ENCODE results near the gene RWDD3.

Gene RWDD3

DNA sequence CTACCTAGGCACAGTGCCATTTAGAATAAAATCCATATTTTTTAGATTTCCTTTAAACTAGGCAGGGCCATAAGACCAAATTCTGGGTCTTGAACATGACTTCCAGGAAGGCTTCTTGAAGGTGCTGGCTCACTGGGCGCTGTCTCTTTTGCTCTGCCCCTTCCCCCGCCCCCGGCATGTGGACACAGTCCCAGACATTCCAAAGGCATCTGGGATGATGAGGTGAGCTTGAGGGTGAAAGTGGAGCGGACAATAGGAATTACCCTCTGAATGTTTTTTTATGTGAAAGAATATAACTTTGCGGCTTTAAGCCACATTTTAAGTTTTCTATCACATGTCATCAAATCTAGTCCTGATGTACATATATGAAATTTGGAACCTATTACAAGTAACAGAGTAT, 29.4 kb downstream of the RWDD3 start:
- in situ Hi-C loops (cut with HindIII; ENCODE audit: low pct_ligation_motif_present, low pct_unique_long_range_greater_than_20kb, low sequenced_read_pairs) = no loop called here
- no peak for DNase-seq

DNA sequence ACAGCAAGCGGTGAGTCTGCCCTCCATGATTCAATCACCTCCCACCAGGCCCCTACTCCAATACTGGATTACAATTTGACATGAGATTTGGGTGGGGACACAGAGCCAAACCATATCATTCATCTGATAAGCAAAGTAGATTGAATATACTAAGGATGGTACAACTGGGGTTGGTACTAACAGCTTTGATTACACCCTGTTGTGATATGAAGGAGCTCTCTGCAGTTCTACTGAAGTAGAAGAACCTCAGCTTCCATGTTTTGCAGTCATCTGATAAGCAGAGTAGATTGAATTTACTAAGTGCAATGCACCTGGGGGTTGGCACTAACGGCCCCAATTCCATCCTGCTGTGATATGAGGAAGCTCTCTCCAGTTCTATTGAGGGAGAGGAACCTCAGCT, 31.1 kb downstream of the RWDD3 start:
- in situ Hi-C loops (cut with HindIII; ENCODE audit: low pct_ligation_motif_present, low pct_unique_long_range_greater_than_20kb, low sequenced_read_pairs) = no loop called here

DNA sequence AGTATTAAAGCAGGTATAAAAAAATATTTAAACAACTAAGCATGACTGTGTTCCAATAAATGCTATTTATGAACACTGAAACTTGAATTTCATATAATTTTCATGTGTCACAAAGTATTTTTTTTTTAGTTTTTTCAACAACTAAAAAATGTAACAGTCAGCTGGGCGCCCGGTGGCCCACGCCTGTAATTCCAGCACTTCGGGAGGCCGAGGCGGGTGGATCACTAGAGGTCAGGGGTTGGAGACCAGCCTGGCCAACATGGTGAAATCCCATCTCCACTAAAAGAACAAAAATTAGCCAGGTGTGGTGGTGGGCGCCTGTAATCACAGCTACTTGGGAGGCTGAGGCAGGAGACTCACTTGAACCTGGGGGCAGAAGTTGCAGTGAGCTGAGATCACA, 42.4 kb downstream of the RWDD3 start:
- DNase-seq = no peak

More for the DNA sequence above, 31.1 kb downstream of the RWDD3 start:
- DNase-seq = no peak

DNA sequence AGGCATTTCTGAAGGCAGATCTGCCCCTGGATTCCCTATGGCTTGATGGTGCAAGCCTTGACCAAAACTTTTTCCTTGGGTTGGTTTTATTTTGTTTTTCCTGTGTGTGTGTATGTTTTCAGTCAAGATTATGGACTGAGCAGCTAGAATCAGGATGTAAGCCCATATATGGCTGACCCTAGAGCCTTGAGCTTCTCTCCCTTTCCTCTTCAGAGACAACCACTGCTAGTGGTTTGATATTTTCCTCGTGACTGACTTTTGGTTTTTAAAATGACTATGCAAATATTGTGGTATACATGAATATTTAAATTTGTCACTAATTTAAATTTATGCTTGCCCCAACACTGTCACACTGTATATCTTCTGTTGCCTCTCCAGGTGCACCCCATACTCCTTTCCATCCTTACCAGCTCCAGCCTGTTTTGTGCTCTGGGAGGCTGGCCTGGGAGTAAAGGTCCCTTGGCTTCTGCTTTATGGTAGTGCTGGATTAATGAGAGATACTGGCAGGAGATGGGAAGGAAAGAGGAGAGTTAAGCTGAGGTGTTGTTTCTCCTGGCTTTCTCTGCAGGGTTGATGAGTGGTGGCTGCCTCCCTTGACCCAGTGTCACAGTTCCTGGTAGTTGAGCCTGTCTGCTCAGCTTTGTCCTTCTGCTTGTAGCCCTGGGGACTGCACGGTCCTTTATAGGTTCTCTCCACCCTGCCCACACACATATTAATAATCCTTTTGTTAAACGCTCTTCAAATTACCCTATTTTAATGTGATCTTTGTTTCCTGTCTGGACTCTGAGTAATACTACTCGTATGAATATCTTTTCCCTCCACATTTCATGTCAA, 44.4 kb downstream of the RWDD3 start:
- in situ Hi-C loops (cut with HindIII; ENCODE audit: low pct_ligation_motif_present, low pct_unique_long_range_greater_than_20kb, low sequenced_read_pairs) = no loop called here
- DNase-seq = no peak

More for the DNA sequence above, 42.4 kb downstream of the RWDD3 start:
- in situ Hi-C loops (cut with HindIII; ENCODE audit: low pct_ligation_motif_present, low pct_unique_long_range_greater_than_20kb, low sequenced_read_pairs) = no loop called here

DNA sequence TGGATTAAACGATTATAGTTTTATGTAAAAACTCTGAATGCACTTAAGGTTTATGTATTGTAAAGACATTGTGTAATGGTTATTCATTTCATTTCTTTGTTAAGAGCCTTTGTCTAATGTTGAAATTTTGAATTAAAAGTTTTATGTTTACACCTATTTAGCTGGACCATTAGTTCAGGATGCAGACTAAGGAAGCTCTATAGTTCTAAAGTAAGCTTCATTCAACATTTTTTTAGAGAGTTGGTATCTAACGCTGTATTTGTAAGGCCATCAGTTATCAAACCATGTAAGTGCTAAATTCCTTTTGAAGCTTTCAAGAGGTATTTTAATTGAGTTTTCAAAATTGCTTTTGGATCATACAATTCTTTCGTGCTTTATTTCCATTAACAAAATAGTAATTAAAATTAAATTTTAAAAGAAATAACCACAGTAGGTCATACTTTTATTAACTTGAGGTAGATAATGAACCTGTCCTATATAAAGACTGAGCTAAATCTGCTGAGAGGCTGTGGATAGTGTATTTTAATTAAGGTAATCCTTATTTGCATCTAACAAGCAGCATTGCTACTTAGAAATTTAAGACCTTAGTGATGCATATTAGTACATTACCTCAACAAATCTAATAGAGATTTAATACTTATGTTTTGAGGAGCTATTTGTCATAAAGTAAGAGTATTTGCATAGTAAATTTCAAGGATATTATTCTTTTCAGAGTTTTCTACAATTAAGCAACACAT, 47.9 kb downstream of the RWDD3 start:
- DNase-seq = no peak
- in situ Hi-C loops (cut with HindIII; ENCODE audit: low pct_ligation_motif_present, low pct_unique_long_range_greater_than_20kb, low sequenced_read_pairs) = no loop called here

DNA sequence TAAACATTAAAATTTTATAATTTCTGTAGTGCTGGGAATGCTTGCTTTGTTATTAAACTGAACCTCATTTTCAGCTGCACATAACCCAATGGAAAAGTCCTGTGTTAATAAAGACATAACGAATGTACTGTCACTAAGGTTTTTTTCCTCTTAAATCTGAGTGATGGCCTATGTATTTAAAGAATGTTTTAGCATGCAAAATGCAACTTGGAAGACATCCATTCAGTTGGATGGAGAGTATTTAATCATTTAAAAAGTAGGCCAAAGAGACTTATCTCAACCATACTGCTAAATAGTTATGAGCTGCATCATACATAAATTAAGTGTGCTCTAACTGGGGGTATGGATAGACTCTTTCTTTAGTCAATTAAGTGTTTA, 48.5 kb downstream of the RWDD3 start:
- in situ Hi-C loops (cut with HindIII; ENCODE audit: low pct_ligation_motif_present, low pct_unique_long_range_greater_than_20kb, low sequenced_read_pairs) = no loop called here
- no peak for DNase-seq

DNA sequence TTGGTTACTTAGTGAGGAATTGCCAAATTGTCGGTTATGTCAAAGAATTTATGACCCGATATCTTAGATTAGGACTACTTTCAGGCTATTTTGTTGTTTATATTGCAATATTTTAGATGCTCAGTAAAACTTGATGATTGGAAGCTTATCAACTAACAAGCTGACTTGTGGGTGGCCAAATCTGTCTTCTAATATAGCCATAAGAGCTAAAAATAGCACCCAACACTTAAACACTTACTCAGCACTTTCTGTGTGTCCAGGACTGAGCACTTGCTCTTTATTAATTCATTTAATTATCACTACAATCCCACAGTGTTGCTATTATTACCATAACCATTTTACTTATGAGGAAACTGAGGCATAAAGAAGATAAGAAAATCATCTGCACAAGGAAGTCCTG, 50.4 kb downstream of the RWDD3 start:
- no peak for DNase-seq
- in situ Hi-C loops (cut with HindIII; ENCODE audit: low pct_ligation_motif_present, low pct_unique_long_range_greater_than_20kb, low sequenced_read_pairs) = no loop called here

DNA sequence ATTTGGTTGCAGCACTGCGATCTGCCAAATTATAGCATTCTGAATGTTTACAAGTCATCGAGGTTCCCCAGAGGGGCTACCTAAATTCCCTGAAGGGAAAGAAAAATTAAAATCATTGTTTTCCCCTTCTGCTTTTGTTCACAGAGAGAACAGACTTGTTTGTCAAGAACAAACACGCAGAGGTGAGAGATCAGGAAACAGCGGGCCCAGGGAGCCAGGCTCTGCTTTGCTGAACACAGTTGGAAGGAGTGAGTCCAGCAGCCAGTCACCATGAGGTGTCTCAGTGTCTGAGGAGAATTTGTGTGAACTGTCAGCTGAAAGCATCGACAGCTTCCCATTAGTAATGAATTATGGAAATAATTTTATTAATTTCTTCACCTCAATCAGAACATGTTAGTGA, 52.5 kb downstream of the RWDD3 start:
- no peak for DNase-seq
- in situ Hi-C loops (cut with HindIII; ENCODE audit: low pct_ligation_motif_present, low pct_unique_long_range_greater_than_20kb, low sequenced_read_pairs) = no loop called here

DNA sequence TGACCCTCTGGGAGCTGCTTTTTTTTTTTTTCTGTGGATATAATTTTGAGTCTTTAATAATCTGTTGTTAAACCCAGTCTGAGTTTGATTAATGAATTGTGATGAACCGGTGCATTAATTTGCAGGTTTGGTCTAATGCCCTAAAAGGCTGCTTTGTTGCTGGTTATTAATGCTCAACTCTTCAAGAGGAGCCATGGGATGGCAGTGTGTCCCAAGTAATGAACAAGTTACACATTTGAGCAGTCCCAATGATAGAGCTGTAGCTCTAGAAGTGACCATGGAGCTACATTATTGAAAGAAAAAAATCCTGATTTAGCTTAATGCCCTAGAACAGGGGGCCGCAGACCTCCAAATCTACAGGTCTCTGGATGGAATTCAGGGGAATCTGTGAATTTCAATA, 53.1 kb downstream of the RWDD3 start:
- in situ Hi-C loops (cut with HindIII; ENCODE audit: low pct_ligation_motif_present, low pct_unique_long_range_greater_than_20kb, low sequenced_read_pairs) = no loop called here
- DNase-seq = no peak

DNA sequence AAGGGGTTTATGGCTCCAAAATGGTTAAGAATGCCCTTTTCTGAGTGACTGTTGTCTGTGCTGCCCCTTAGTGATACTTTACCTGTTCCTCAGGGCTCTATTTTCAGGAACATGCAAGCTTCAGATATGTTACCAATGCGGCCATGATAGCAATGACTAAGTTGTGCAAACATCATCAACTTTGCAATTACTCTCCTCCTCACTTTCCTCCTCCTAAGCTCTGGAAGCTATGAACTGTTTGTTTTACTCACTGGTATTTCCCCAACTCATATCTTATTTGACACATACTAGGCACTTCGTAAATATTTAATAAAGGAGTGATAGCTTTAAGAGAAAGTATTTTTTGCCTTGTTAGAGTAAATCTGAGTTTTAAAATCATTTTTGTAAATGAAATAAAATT, 53.8 kb downstream of the RWDD3 start:
- in situ Hi-C loops (cut with HindIII; ENCODE audit: low pct_ligation_motif_present, low pct_unique_long_range_greater_than_20kb, low sequenced_read_pairs) = no loop called here
- DNase-seq = no peak
